ENCODE results near the gene NAE1. TPM values are rescaled to one million over a fixed set of nuclear protein-coding genes. Genes with fewer than 3 reads are reported as not detected.

NAE1 gene
- total RNA-seq, 1 donor from 2014 or later = 65.0 TPM

DNA sequence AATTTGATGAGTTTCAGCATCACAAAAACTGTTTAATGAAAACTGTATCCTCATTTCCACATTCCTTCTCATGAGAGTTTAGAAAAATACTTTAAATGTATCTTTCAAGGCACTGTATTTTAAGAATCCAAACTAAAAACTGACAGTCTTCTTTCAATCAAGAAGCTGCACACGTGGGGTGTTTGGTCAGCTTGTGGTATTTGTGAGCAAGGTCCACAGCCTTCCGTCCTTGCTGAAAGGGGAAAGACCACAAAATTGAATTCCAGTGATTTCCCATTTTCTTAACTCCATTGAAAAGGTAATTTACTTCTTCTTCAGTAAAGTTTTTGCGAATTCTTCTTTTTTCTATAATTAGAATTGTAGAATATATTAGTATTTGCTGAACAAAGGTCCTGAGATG is 76.0 kb downstream of the NAE1 start:
- no peaks in the 10 kb centered on the region for H3K36me3 ChIP-seq (ENCODE audit: insufficient read depth, low read length)
- no peaks in the 10 kb centered on the region for H3K27me3 ChIP-seq (ENCODE audit: insufficient read depth, low read length)
- Mint-ChIP-seq H3K27me3 (ENCODE audit: low read depth, unreplicated experiment) (no peaks in the 10 kb centered on the region), H3K27ac (ENCODE audit: unreplicated experiment) (no peak overlapping the region), H3K9me3 (ENCODE audit: unreplicated experiment) (no peaks in the 10 kb centered on the region), H3K4me1 (ENCODE audit: low read depth, unreplicated experiment) (peaks cover 8% of the 10 kb centered on the region), H3K36me3 (ENCODE audit: low read depth, unreplicated experiment) (no peaks in the 10 kb centered on the region), H3K4me3 (ENCODE audit: unreplicated experiment) (no peak overlapping the region)
- H4K20me1 ChIP-seq (ENCODE audit: insufficient read depth, low read length) = peaks cover 12% of the 10 kb centered on the region
- TF ChIP-seq, protein P1, sequence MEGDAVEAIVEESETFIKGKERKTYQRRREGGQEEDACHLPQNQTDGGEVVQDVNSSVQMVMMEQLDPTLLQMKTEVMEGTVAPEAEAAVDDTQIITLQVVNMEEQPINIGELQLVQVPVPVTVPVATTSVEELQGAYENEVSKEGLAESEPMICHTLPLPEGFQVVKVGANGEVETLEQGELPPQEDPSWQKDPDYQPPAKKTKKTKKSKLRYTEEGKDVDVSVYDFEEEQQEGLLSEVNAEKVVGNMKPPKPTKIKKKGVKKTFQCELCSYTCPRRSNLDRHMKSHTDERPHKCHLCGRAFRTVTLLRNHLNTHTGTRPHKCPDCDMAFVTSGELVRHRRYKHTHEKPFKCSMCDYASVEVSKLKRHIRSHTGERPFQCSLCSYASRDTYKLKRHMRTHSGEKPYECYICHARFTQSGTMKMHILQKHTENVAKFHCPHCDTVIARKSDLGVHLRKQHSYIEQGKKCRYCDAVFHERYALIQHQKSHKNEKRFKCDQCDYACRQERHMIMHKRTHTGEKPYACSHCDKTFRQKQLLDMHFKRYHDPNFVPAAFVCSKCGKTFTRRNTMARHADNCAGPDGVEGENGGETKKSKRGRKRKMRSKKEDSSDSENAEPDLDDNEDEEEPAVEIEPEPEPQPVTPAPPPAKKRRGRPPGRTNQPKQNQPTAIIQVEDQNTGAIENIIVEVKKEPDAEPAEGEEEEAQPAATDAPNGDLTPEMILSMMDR (IDR thresholded peaks at IDR 0.05; ENCODE audit: insufficient read depth, low read depth, low read length) = no peak
- no peak for TF ChIP-seq EZH2 (IDR thresholded peaks at IDR 0.05; ENCODE audit: insufficient read depth, low read length)
- H3K4me3 ChIP-seq (ENCODE audit: insufficient read depth, low read depth, low read length) = no peak overlapping the region
- H2AFZ ChIP-seq (ENCODE audit: low read depth, low read length) = no peak overlapping the region
- H3K9me3 ChIP-seq (ENCODE audit: insufficient read depth, low read depth, low read length) = no peaks in the 10 kb centered on the region
- H3K4me1 ChIP-seq (ENCODE audit: insufficient read depth, low read length) = peaks cover 12% of the 10 kb centered on the region
- FAIRE-seq (no peak), DNase-seq (ENCODE audit: low read depth) (no peak)
- no peak overlapping the region for H3K4me2 ChIP-seq (ENCODE audit: low read length)
- no peak overlapping the region for H3K27ac ChIP-seq (ENCODE audit: low read depth, low read length)
- peaks cover 23% of the 10 kb centered on the region for H3K79me2 ChIP-seq (ENCODE audit: insufficient read depth, low read length)
- no peak overlapping the region for H3K9ac ChIP-seq (ENCODE audit: low read length)

DNA sequence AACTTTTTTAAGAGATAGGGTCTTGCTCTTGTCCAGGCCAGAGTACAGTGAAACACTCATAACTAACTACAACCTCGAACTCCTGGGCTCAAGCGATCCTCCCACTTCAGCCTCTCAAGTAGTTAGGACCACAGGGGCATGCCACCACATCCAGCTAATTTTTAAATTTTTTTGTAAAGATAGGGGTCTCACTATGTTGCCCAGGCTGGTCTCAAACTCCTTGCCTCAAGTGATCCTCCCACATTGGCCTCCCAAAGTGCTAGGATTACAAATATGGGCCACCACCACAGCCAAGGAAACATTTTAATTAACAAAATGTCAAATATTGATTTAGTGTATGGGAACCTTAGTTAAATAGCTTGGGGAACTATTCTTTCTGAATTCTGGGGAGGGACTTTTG is 76.6 kb downstream of the NAE1 start:
- no peak for FAIRE-seq
- no peak overlapping the region for H3K4me3 Mint-ChIP-seq (ENCODE audit: unreplicated experiment)

DNA sequence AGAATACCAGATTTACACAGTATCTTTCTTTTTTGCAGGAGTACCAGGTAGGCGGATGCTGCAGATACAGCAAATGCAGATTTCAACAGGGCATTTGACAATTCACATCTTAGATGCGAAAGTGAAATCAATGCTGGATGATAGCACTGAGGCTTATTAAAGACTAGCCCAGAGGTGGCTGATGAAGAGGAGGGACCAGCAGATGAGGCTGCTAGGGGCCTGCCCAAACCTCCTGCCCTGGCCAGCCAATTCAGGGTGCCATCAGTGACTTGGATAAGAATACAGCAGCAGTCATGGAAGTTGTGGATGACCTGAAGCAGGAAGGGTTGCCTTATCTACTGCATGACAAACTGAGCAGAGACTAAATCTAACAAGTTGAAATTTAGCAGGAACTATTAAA is 77.8 kb downstream of the NAE1 start:
- H3K9me3 ChIP-seq (ENCODE audit: insufficient read depth, low read depth, low read length) = no peaks in the 10 kb centered on the region
- H3K27me3 Mint-ChIP-seq (ENCODE audit: low read depth, unreplicated experiment) = no peaks in the 10 kb centered on the region
- peaks cover 13% of the 10 kb centered on the region for H3K4me1 ChIP-seq (ENCODE audit: insufficient read depth, low read length)
- no peak overlapping the region for H3K27ac Mint-ChIP-seq (ENCODE audit: unreplicated experiment)
- H3K36me3 ChIP-seq (ENCODE audit: insufficient read depth, low read length) = peaks cover 8% of the 10 kb centered on the region
- FAIRE-seq (no peak), DNase-seq (ENCODE audit: low read depth) (no peak)
- peaks cover 41% of the 10 kb centered on the region for H3K79me2 ChIP-seq (ENCODE audit: insufficient read depth, low read length)
- peaks cover 29% of the 10 kb centered on the region for H4K20me1 ChIP-seq (ENCODE audit: insufficient read depth, low read length)
- no peak overlapping the region for H2AFZ ChIP-seq (ENCODE audit: low read depth, low read length)
- peaks cover 23% of the 10 kb centered on the region for H3K4me1 Mint-ChIP-seq (ENCODE audit: low read depth, unreplicated experiment)
- no peak overlapping the region for H3K27ac ChIP-seq (ENCODE audit: low read depth, low read length)
- no peak overlapping the region for H3K4me3 Mint-ChIP-seq (ENCODE audit: unreplicated experiment)
- no peak overlapping the region for H3K4me3 ChIP-seq (ENCODE audit: insufficient read depth, low read depth, low read length)
- H3K4me2 ChIP-seq (ENCODE audit: low read length) = no peak overlapping the region
- TF ChIP-seq, protein P1 (IDR thresholded peaks at IDR 0.05; ENCODE audit: insufficient read depth, low read depth, low read length) = no peak
- no peak for TF ChIP-seq EZH2 (IDR thresholded peaks at IDR 0.05; ENCODE audit: insufficient read depth, low read length)
- no peaks in the 10 kb centered on the region for H3K9me3 Mint-ChIP-seq (ENCODE audit: unreplicated experiment)
- H3K27me3 ChIP-seq (ENCODE audit: insufficient read depth, low read length) = no peaks in the 10 kb centered on the region
- H3K36me3 Mint-ChIP-seq (ENCODE audit: low read depth, unreplicated experiment) = peaks cover 5% of the 10 kb centered on the region
- no peak overlapping the region for H3K9ac ChIP-seq (ENCODE audit: low read length)

More for the DNA sequence above, 76.6 kb downstream of the NAE1 start:
- peaks cover 14% of the 10 kb centered on the region for H3K4me1 Mint-ChIP-seq (ENCODE audit: low read depth, unreplicated experiment)
- no peak for TF ChIP-seq EZH2 (IDR thresholded peaks at IDR 0.05; ENCODE audit: insufficient read depth, low read length)
- TF ChIP-seq, protein P1 (IDR thresholded peaks at IDR 0.05; ENCODE audit: insufficient read depth, low read depth, low read length) = no peak
- Histone ChIP-seq H3K27me3 (ENCODE audit: insufficient read depth, low read length) (no peaks in the 10 kb centered on the region), H3K4me2 (ENCODE audit: low read length) (no peak overlapping the region), H3K4me3 (ENCODE audit: insufficient read depth, low read depth, low read length) (no peak overlapping the region), H3K27ac (ENCODE audit: low read depth, low read length) (no peak overlapping the region), H3K9me3 (ENCODE audit: insufficient read depth, low read depth, low read length) (no peaks in the 10 kb centered on the region), H3K79me2 (ENCODE audit: insufficient read depth, low read length) (peaks cover 29% of the 10 kb centered on the region), H3K9ac (ENCODE audit: low read length) (no peak overlapping the region), H3K36me3 (ENCODE audit: insufficient read depth, low read length) (no peaks in the 10 kb centered on the region), H2AFZ (ENCODE audit: low read depth, low read length) (no peak overlapping the region), H3K4me1 (ENCODE audit: insufficient read depth, low read length) (peaks cover 13% of the 10 kb centered on the region), H4K20me1 (ENCODE audit: insufficient read depth, low read length) (peaks cover 17% of the 10 kb centered on the region)
- H3K9me3 Mint-ChIP-seq (ENCODE audit: unreplicated experiment) = no peaks in the 10 kb centered on the region
- H3K36me3 Mint-ChIP-seq (ENCODE audit: low read depth, unreplicated experiment) = peaks cover 2% of the 10 kb centered on the region
- H3K27me3 Mint-ChIP-seq (ENCODE audit: low read depth, unreplicated experiment) = no peaks in the 10 kb centered on the region
- no peak for DNase-seq (ENCODE audit: low read depth)
- no peak overlapping the region for H3K27ac Mint-ChIP-seq (ENCODE audit: unreplicated experiment)
